ENCODE data around the gene RCSD1. TPM values are rescaled to one million over a fixed set of nuclear protein-coding genes. Genes with fewer than 3 reads are reported as not detected.
A peak's percentile ranks its signal among the peaks of the same experiment; 100 is the strongest.

The RCSD1 gene
- total RNA-seq, 2 experiments from 2014 or later: 42.3 to 44.6 TPM

GRCh38 chr1:167715157-167715999, 85.3 kb downstream of the RCSD1 start:
- DNase-seq (peak; percentile 75 to 94 (median 84)), ATAC-seq (ENCODE audit: poor library complexity) (peak; percentile 59)
- POLR2A ChIA-PET: interaction anchor here (0.7 to 3.7 kb wide), 23 partner anchors 9 to 606 kb away, joined by 3 to 19 read pairs (median 4); partner anchors contain the start of genes DCAF6 and RCSD1
- Mint-ChIP-seq H3K9me3 (no peaks in the 10 kb centered on the region), H3K36me3 (ENCODE audit: low read depth) (peaks cover 29% of the 10 kb centered on the region), H3K4me1 (ENCODE audit: low read depth) (peaks cover 47% of the 10 kb centered on the region), H3K27me3 (peaks cover 18% of the 10 kb centered on the region), H3K4me3 (peak overlapping the region; percentile 92), H3K27ac (peak overlapping the region; percentile 87)
- Histone ChIP-seq H3K4me1 (ENCODE audit: insufficient read depth, low read length) (peaks cover 39% of the 10 kb centered on the region), H3K4me3 (ENCODE audit: low read length) (peak overlapping the region; percentile 79), H3K9me3 (ENCODE audit: control insufficient read depth in 1 of 2, insufficient read depth in 1 of 2, low read length in 2 of 2) (no peaks in the 10 kb centered on the region), H3K27ac (ENCODE audit: low read depth in 1 of 2, low read length in 2 of 2) (peak overlapping the region in 1 of 2 donors; percentile 27), H3K27me3 (ENCODE audit: control insufficient read depth in 1 of 2, insufficient read depth in 2 of 2, low read length in 2 of 2) (no peaks in the 10 kb centered on the region), H3K36me3 (ENCODE audit: insufficient read depth, low read length) (no peaks in the 10 kb centered on the region)
- intact Hi-C loops (cut with DNase I, micrococcal nuclease): loop anchor here (1.0 to 10.0 kb wide), 7 partner anchors 87 to 1649 kb away; partner anchors contain the start of genes DCAF6 (in 2 of the 2), MPC2 (in 2 of the 2), BLZF1 (in 1 of the 2) and NME7 (in 1 of the 2)
- CTCF ChIA-PET: interaction anchor here (0.7 to 1.8 kb wide), 17 partner anchors 8 to 495 kb away, joined by 3 to 6 read pairs (median 4); partner anchors contain the start of genes CD247 and DCAF6
- peak; percentile 92 for TF ChIP-seq CTCF (IDR thresholded peaks at IDR 0.05)

DNA sequence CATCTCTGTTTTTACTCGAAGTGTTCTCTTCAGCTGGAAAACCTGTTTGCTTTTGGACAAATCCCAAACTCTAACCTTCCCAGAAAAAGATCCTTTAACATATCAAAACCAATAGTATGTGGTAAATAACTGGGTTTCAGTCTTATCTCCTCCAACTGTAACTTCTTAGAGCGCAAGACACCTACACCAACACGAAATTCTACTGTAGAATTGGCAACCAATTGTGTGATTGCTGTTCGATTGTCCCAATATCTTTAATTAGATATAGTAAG, 85.9 kb downstream of the RCSD1 start:
- no peak for TF ChIP-seq CTCF (IDR thresholded peaks at IDR 0.05)
- peaks cover 52% of the 10 kb centered on the region for H3K4me1 Mint-ChIP-seq (ENCODE audit: low read depth)
- Histone ChIP-seq H3K36me3 (ENCODE audit: insufficient read depth, low read length) (no peaks in the 10 kb centered on the region), H3K27me3 (ENCODE audit: control insufficient read depth in 1 of 2, insufficient read depth in 2 of 2, low read length in 2 of 2) (no peaks in the 10 kb centered on the region), H3K27ac (ENCODE audit: low read depth in 1 of 2, low read length in 2 of 2) (peak overlapping the region in 1 of 2 donors; percentile 27), H3K4me1 (ENCODE audit: insufficient read depth, low read length) (peaks cover 40% of the 10 kb centered on the region), H3K9me3 (ENCODE audit: control insufficient read depth in 1 of 2, insufficient read depth in 1 of 2, low read length in 2 of 2) (no peaks in the 10 kb centered on the region), H3K4me3 (ENCODE audit: low read length) (peak overlapping the region; percentile 79)
- H3K4me3 Mint-ChIP-seq: peak overlapping the region; percentile 92
- CTCF ChIA-PET: interaction anchor here (0.7 to 1.8 kb wide), 9 partner anchors 18 to 220 kb away, joined by 3 to 6 read pairs (median 4); partner anchors contain the start of gene DCAF6
- peak overlapping the region; percentile 87 for H3K27ac Mint-ChIP-seq
- H3K36me3 Mint-ChIP-seq (ENCODE audit: low read depth): peaks cover 29% of the 10 kb centered on the region
- DNase-seq (no peak), ATAC-seq (ENCODE audit: poor library complexity) (no peak)
- POLR2A ChIA-PET: interaction anchor here (0.8 to 3.7 kb wide), 13 partner anchors 13 to 220 kb away, joined by 3 to 16 read pairs (median 4); partner anchors contain the start of genes DCAF6 and RCSD1
- intact Hi-C loops (cut with DNase I, micrococcal nuclease): loop anchor here (1.0 to 10.0 kb wide), 7 partner anchors 86 to 1649 kb away; partner anchors contain the start of genes DCAF6 (in 2 of the 2), MPC2 (in 2 of the 2), BLZF1 (in 1 of the 2) and NME7 (in 1 of the 2)
- H3K9me3 Mint-ChIP-seq: no peaks in the 10 kb centered on the region
- H3K27me3 Mint-ChIP-seq: peaks cover 18% of the 10 kb centered on the region

DNA sequence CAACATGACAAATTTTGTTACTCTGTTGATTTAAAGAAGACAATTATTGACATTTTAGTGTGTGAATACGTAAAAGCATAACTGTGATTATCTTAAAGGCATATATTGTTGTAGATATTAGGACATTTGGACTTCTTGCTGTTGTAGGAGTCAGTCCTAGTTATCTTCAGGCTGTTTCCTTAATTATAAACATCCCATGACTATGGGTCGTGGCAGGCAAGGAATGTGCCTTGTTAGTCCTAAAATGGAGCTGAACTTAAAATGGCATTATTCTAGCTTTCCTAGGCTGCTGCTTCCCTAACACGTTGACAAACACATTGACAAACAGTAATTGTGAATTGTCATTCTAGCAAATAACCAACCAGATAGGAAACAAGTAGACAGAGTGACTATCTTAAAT, 87.3 kb downstream of the RCSD1 start:
- peak overlapping the region; percentile 73 for H3K4me3 Mint-ChIP-seq
- no peak for TF ChIP-seq CTCF (IDR thresholded peaks at IDR 0.05)
- H3K4me3 ChIP-seq (ENCODE audit: low read length): no peak overlapping the region
- H3K27ac ChIP-seq (ENCODE audit: low read depth in 1 of 2, low read length in 2 of 2): no peak overlapping the region
- H3K27ac Mint-ChIP-seq: peak overlapping the region; percentile 53
- no peaks in the 10 kb centered on the region for H3K36me3 ChIP-seq (ENCODE audit: insufficient read depth, low read length)
- no peaks in the 10 kb centered on the region for H3K9me3 Mint-ChIP-seq
- peaks cover 61% of the 10 kb centered on the region for H3K4me1 Mint-ChIP-seq (ENCODE audit: low read depth)
- H3K27me3 Mint-ChIP-seq: peaks cover 18% of the 10 kb centered on the region
- H3K27me3 ChIP-seq (ENCODE audit: control insufficient read depth in 1 of 2, insufficient read depth in 2 of 2, low read length in 2 of 2): no peaks in the 10 kb centered on the region
- ATAC-seq (ENCODE audit: poor library complexity) (no peak), DNase-seq (no peak)
- POLR2A ChIA-PET: interaction anchor here (1.1 to 3.7 kb wide), 2 partner anchors 10 to 80 kb away, joined by 3 to 15 read pairs; no protein-coding TSS in a partner anchor
- H3K9me3 ChIP-seq (ENCODE audit: control insufficient read depth in 1 of 2, insufficient read depth in 1 of 2, low read length in 2 of 2): no peaks in the 10 kb centered on the region
- peaks cover 48% of the 10 kb centered on the region for H3K4me1 ChIP-seq (ENCODE audit: insufficient read depth, low read length)
- CTCF ChIA-PET: interaction anchor here (1.5 kb wide), 1 partner anchor 29 kb away, joined by 3 read pairs; no protein-coding TSS in a partner anchor
- intact Hi-C loops (cut with DNase I, micrococcal nuclease): loop anchor here in 1 of 2 experiments (5.0 to 10.0 kb wide), 5 partner anchors 85 to 1647 kb away; partner anchors contain the start of genes BLZF1, DCAF6, MPC2 and NME7
- H3K36me3 Mint-ChIP-seq (ENCODE audit: low read depth): peaks cover 35% of the 10 kb centered on the region

Measured in CD4-positive, alpha-beta T cell (primary cell).